ENCODE data around the gene SEPTIN2. TPM values are rescaled to one million over a fixed set of nuclear protein-coding genes. Genes with fewer than 3 reads are reported as not detected.

SEPTIN2 gene
- total RNA-seq, 1 experiment from 2014 or later, result 353 TPM

DNA sequence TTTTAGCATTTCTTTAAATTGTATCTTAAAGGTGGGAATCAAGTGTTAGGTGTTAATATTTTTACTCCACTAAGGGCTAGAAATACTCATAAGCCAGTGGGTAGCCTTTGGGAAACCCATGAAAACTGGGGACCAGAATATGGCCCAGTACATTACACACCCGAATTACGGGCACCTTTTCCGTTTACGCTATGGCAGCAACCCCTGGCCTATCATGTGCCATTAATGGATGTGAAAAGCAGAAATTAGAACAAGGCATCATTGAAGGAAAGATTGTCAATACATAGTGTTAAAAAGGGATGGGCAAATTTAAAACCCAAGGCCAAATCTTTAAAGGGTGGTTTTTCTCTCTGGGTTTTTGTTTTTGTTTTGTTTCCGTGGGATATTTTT, 41.1 kb downstream of the SEPTIN2 start:
- TF ChIP-seq USF1 (CRISPR knock-in tag; IDR thresholded peaks at IDR 0.05), result no peak
- TF ChIP-seq STAT6 (CRISPR knock-in tag; conservative IDR thresholded peaks at IDR 0.05; ENCODE audit: low read depth), result no peak
- TF ChIP-seq TCF7 (CRISPR knock-in tag; IDR thresholded peaks at IDR 0.05; ENCODE audit: low read depth), result no peak
- no peak for TF ChIP-seq RELA (CRISPR knock-in tag; IDR thresholded peaks at IDR 0.05; ENCODE audit: borderline replicate concordance)
- TF ChIP-seq, protein P1, sequence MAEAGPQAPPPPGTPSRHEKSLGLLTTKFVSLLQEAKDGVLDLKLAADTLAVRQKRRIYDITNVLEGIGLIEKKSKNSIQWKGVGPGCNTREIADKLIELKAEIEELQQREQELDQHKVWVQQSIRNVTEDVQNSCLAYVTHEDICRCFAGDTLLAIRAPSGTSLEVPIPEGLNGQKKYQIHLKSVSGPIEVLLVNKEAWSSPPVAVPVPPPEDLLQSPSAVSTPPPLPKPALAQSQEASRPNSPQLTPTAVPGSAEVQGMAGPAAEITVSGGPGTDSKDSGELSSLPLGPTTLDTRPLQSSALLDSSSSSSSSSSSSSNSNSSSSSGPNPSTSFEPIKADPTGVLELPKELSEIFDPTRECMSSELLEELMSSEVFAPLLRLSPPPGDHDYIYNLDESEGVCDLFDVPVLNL (CRISPR knock-in tag; IDR thresholded peaks at IDR 0.05; ENCODE audit: borderline replicate concordance, low read depth), result no peak
- no peak for TF ChIP-seq NFYB (CRISPR knock-in tag; conservative IDR thresholded peaks at IDR 0.05; ENCODE audit: low read depth)
- TF ChIP-seq ZNF232 (CRISPR knock-in tag; IDR thresholded peaks at IDR 0.05), result no peak
- TF ChIP-seq ZNF416 (CRISPR knock-in tag; IDR thresholded peaks at IDR 0.05), result no peak
- peaks cover 40% of the 10 kb centered on the region for H3K4me1 Mint-ChIP-seq
- peaks cover 23% of the 10 kb centered on the region for H3K36me3 Mint-ChIP-seq
- CTCF ChIA-PET, result interaction anchor here (1.0 kb wide), 1 partner anchor 521 kb away, joined by 3 read pairs; no protein-coding TSS in a partner anchor
- no peak overlapping the region for H3K27ac Mint-ChIP-seq
- ATAC-seq (no peak), DNase-seq (ENCODE audit: low spot score) (no peak)
- POLR2A ChIA-PET, result no interaction called here
- H3K4me3 Mint-ChIP-seq, result peak overlapping the region; percentile 74
- H3K27me3 Mint-ChIP-seq (ENCODE audit: low read depth), result no peaks in the 10 kb centered on the region
- H3K9me3 Mint-ChIP-seq, result no peaks in the 10 kb centered on the region

DNA sequence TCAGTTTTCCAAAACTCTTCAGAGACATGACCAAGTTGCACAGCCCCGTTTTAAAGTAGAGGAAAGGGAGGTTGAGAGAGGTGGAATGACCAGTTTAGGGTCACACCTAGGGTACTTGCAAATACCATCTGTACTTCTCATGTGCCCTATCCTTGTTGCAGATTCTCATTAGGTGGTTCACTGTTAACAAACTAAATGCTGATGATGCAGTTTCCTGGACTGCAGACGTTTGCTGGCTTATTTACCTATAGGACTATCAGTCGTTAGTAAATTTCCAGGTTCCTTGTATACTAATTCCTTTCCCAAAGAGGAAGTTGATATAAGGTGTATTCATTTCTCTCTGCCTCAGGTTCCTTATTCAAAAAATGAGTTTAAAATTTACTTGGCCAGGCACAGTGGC, 41.8 kb downstream of the SEPTIN2 start:
- H3K36me3 Mint-ChIP-seq, result peaks cover 17% of the 10 kb centered on the region
- no peaks in the 10 kb centered on the region for H3K27me3 Mint-ChIP-seq (ENCODE audit: low read depth)
- ChIA-PET POLR2A (no interaction called here), CTCF (interaction anchor here (0.8 kb wide), 1 partner anchor 253 kb away, joined by 3 read pairs; no protein-coding TSS in a partner anchor)
- DNase-seq (ENCODE audit: low spot score) (no peak), ATAC-seq (no peak)
- no peaks in the 10 kb centered on the region for H3K9me3 Mint-ChIP-seq
- peak overlapping the region; percentile 74 for H3K4me3 Mint-ChIP-seq
- no peak overlapping the region for H3K27ac Mint-ChIP-seq
- H3K4me1 Mint-ChIP-seq, result peaks cover 40% of the 10 kb centered on the region
- TF ChIP-seq, protein P2, sequence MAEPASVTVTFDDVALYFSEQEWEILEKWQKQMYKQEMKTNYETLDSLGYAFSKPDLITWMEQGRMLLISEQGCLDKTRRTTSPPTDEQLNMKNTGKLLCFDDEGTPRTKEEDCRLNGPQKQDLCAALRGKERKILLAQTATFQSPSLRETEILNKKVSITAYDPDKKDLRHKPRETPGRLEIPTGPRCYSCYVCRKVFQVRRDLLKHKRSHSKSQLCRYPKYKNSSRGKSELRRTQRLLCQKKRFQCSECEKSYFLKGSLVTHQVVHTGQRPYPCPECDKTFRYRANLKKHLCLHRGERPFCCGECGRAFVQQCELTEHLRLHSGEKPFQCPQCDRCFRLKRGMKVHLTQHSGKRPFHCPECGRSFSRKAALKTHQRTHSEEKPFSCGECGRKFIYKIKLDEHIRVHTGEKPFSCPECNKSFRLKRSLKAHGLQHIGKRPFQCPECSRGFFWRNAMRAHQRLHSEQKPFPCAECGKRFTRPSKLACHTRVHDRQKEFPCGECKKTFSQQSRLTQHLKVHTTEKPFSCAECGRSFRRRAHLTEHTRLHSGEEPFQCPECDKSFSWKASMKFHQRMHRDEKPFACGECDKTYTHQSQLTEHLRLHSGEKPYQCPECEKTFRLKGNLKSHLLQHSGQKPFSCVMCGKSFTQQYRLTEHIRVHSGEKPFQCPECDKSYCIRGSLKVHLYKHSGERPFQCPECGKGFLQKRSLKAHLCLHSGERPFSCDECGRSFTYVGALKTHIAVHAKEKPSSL (CRISPR knock-in tag; conservative IDR thresholded peaks at IDR 0.05), result no peak
- no peak for TF ChIP-seq ZNF121 (CRISPR knock-in tag; IDR thresholded peaks at IDR 0.05)
- no peak for TF ChIP-seq ZBTB21 (CRISPR knock-in tag; IDR thresholded peaks at IDR 0.05; ENCODE audit: borderline replicate concordance)
- no peak for TF ChIP-seq GABPB1 (CRISPR knock-in tag; IDR thresholded peaks at IDR 0.05)
- TF ChIP-seq PRRX2 (CRISPR knock-in tag; IDR thresholded peaks at IDR 0.05), result no peak
- no peak for TF ChIP-seq CBFB (CRISPR knock-in tag; IDR thresholded peaks at IDR 0.05; ENCODE audit: low read depth)
- TF ChIP-seq RELA (CRISPR knock-in tag; IDR thresholded peaks at IDR 0.05; ENCODE audit: borderline replicate concordance), result no peak
- TF ChIP-seq ATF1 (CRISPR knock-in tag; IDR thresholded peaks at IDR 0.05), result no peak

DNA sequence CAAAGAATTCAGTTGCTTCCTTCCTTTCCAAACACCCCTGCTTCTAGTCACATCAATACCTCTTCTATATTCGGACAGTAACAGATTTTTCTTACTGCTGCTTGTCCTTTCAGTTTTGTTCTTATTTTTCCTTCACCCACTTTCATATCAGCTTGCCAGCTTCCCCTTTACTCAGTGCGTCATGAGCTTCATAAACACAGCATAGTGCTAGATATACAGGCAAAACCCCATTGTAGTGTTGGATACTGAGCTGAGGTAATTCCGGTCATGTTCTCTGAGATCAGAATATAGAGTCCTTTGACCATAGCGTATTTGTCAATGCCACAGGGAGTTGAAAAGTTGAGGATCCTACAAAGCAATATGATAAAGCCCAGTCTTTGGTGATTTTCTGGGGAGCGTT, 42.7 kb downstream of the SEPTIN2 start:
- no peak for ATAC-seq
- Mint-ChIP-seq H3K9me3 (no peaks in the 10 kb centered on the region), H3K27ac (no peak overlapping the region), H3K4me3 (no peak overlapping the region), H3K27me3 (ENCODE audit: low read depth) (no peaks in the 10 kb centered on the region), H3K4me1 (peaks cover 40% of the 10 kb centered on the region), H3K36me3 (peaks cover 10% of the 10 kb centered on the region; the same call in 1 of the 2 replicates)
- DNase-seq (ENCODE audit: low spot score), result no peak
- CTCF ChIA-PET, result interaction anchor here (0.6 to 1.2 kb wide), 4 partner anchors 123 to 375 kb away, joined by 3 read pairs; no protein-coding TSS in a partner anchor
- POLR2A ChIA-PET, result no interaction called here
- TF ChIP-seq HMGXB4 (CRISPR knock-in tag; IDR thresholded peaks at IDR 0.05) (no peak), ZNF281 (CRISPR knock-in tag; IDR thresholded peaks at IDR 0.05) (no peak)
